ENCODE data around the gene BANF1. TPM values are rescaled to one million over a fixed set of nuclear protein-coding genes. Genes with fewer than 3 reads are reported as not detected.

BANF1 gene
- total and polyA plus RNA-seq, 2 experiments from 2014 or later, result 77.0 to 496 TPM

- Histone ChIP-seq H3K27ac (peak within 1 kb of the TSS; percentile 92), H3K27me3 (no peaks in the 10 kb centered on the region), H3K9me3 (ENCODE audit: low read depth) (no peaks in the 10 kb centered on the region), H3K4me1 (ENCODE audit: low read depth) (peaks cover 26% of the 10 kb centered on the region), H3K4me3 (peak within 1 kb of the TSS; percentile 85), H3K36me3 (peaks cover 22% of the 10 kb centered on the region)
- DNase-seq (ENCODE audit: low read depth in 1 of 2, low spot score in 1 of 2), result peak; percentile 98 to 99
- TF ChIP-seq CTCF (IDR thresholded peaks at IDR 0.05; ENCODE audit: low read depth, low read length), result no peak
These were observed 49.7 kb downstream of the BANF1 start, which contains the start of gene SF3B2 for GRCh38 chr11:66051766-66052663. TSS of gene SF3B2 (plus strand) at chr11:66052364. CDS start at chr11:66052385, 21 bp downstream.

GRCh38 chr11:66052664-66052982, 50.3 kb downstream of the BANF1 start:
- Histone ChIP-seq H3K27me3 (no peaks in the 10 kb centered on the region), H3K9me3 (ENCODE audit: low read depth) (no peaks in the 10 kb centered on the region), H3K4me3 (peak overlapping the region; percentile 85), H3K36me3 (peaks cover 27% of the 10 kb centered on the region), H3K27ac (peak overlapping the region; percentile 55), H3K4me1 (ENCODE audit: low read depth) (peaks cover 26% of the 10 kb centered on the region)
- DNase-seq (ENCODE audit: low read depth in 1 of 2, low spot score in 1 of 2), result no peak
- no peak for TF ChIP-seq CTCF (IDR thresholded peaks at IDR 0.05; ENCODE audit: low read depth, low read length)

Other genes starting within 250 kb of the BANF1 start
- gene AP5B1, start 221.5 kb upstream of the BANF1 start, total RNA-seq, result 18.1 and 24.3 TPM in 2 replicates
- gene AP5B1, start 221.5 kb upstream of the BANF1 start, polyA plus RNA-seq, result 13.6 and 18.0 TPM in 2 replicates
- 0.15 and 0.60 TPM in 2 replicates for gene OVOL1, start 215.4 kb upstream of the BANF1 start, total RNA-seq
- gene OVOL1, start 215.4 kb upstream of the BANF1 start, polyA plus RNA-seq, result 0.35 TPM in 1 of 2 replicates, not detected in the other
- gene SNX32, start 168.5 kb upstream of the BANF1 start, total RNA-seq, result 5.9 and 6.0 TPM in 2 replicates
- 13.2 and 21.4 TPM in 2 replicates for gene SNX32, start 168.5 kb upstream of the BANF1 start, polyA plus RNA-seq
- gene CFL1, start 144.3 kb upstream of the BANF1 start, total RNA-seq, result 974 and 1,709 TPM in 2 replicates
- 1,641 and 2,660 TPM in 2 replicates for gene CFL1, start 144.3 kb upstream of the BANF1 start, polyA plus RNA-seq
- 74.3 and 88.9 TPM in 2 replicates for gene MUS81, start 142.1 kb upstream of the BANF1 start, total RNA-seq
- 80.3 and 82.7 TPM in 2 replicates for gene MUS81, start 142.1 kb upstream of the BANF1 start, polyA plus RNA-seq
- gene EFEMP2, start 129.7 kb upstream of the BANF1 start, total RNA-seq, result 138 and 161 TPM in 2 replicates
- 216 and 267 TPM in 2 replicates for gene EFEMP2, start 129.7 kb upstream of the BANF1 start, polyA plus RNA-seq
- gene CTSW, start 122.7 kb upstream of the BANF1 start, total RNA-seq, result not detected in 2 replicates
- gene CTSW, start 122.7 kb upstream of the BANF1 start, polyA plus RNA-seq, result 0.60 TPM in 1 of 2 replicates, not detected in the other
- gene FIBP, start 114.0 kb upstream of the BANF1 start, total RNA-seq, result 140 and 220 TPM in 2 replicates
- 143 and 199 TPM in 2 replicates for gene FIBP, start 114.0 kb upstream of the BANF1 start, polyA plus RNA-seq
- gene CCDC85B, start 111.8 kb upstream of the BANF1 start, total RNA-seq, result 67.3 and 80.2 TPM in 2 replicates
- gene CCDC85B, start 111.8 kb upstream of the BANF1 start, polyA plus RNA-seq, result 83.4 and 96.5 TPM in 2 replicates
- gene FOSL1, start 102.1 kb upstream of the BANF1 start, total RNA-seq, result 0.21 TPM in 1 of 2 replicates, not detected in the other
- 0.60 TPM in 1 of 2 replicates, not detected in the other for gene FOSL1, start 102.1 kb upstream of the BANF1 start, polyA plus RNA-seq
- gene C11orf68, start 83.4 kb upstream of the BANF1 start, total RNA-seq, result 34.7 and 39.5 TPM in 2 replicates
- 73.1 and 86.5 TPM in 2 replicates for gene C11orf68, start 83.4 kb upstream of the BANF1 start, polyA plus RNA-seq
- gene DRAP1, start 83.1 kb upstream of the BANF1 start, total RNA-seq, result 257 and 264 TPM in 2 replicates
- gene DRAP1, start 83.1 kb upstream of the BANF1 start, polyA plus RNA-seq, result 230 and 288 TPM in 2 replicates
- 1.0 TPM in 1 of 2 replicates, not detected in the other for gene TSGA10IP, start 57.0 kb upstream of the BANF1 start, total RNA-seq
- gene TSGA10IP, start 57.0 kb upstream of the BANF1 start, polyA plus RNA-seq, result 0.25 and 1.1 TPM in 2 replicates
- gene SART1, start 40.8 kb upstream of the BANF1 start, total RNA-seq, result 55.7 and 74.7 TPM in 2 replicates
- gene SART1, start 40.8 kb upstream of the BANF1 start, polyA plus RNA-seq, result 51.6 and 59.4 TPM in 2 replicates
- gene EIF1AD, start 346 bp upstream of the BANF1 start, total RNA-seq, result 28.6 and 36.8 TPM in 2 replicates
- 24.6 and 30.8 TPM in 2 replicates for gene EIF1AD, start 346 bp upstream of the BANF1 start, polyA plus RNA-seq
- gene CST6, start 9.5 kb downstream of the BANF1 start, total RNA-seq, result not detected in 2 replicates
- not detected in 2 replicates for gene CST6, start 9.5 kb downstream of the BANF1 start, polyA plus RNA-seq
- not detected in 2 replicates for gene CATSPER1, start 24.0 kb downstream of the BANF1 start, total RNA-seq
- not detected in 2 replicates for gene CATSPER1, start 24.0 kb downstream of the BANF1 start, polyA plus RNA-seq
- 25.5 and 38.6 TPM in 2 replicates for gene GAL3ST3, start 46.7 kb downstream of the BANF1 start, total RNA-seq
- 14.8 and 22.3 TPM in 2 replicates for gene GAL3ST3, start 46.7 kb downstream of the BANF1 start, polyA plus RNA-seq
- 196 and 210 TPM in 2 replicates for gene SF3B2, start 49.9 kb downstream of the BANF1 start, total RNA-seq
- 184 and 189 TPM in 2 replicates for gene SF3B2, start 49.9 kb downstream of the BANF1 start, polyA plus RNA-seq
- gene PACS1, start 67.8 kb downstream of the BANF1 start, total RNA-seq, result 62.1 and 62.6 TPM in 2 replicates
- gene PACS1, start 67.8 kb downstream of the BANF1 start, polyA plus RNA-seq, result 61.6 and 97.8 TPM in 2 replicates